HepG2 (cell line): ENCODE results near the gene TNFRSF11A. TPM values are rescaled to one million over a fixed set of nuclear protein-coding genes. Genes with fewer than 3 reads are reported as not detected.

ENCODE experiments used
- AGO2 ChIP-seq: fragments of 200-400 bp; formaldehyde crosslinking; optimal IDR thresholded peaks from 2 replicates; pipeline ENCODE3; 2017; ENCODE audit warnings: mild to moderate bottlenecking, low read depth, low read length, moderate library complexity
- NPAS2 ChIP-seq: sonication (generic); formaldehyde crosslinking; IDR thresholded peaks from 2 replicates; pipeline ENCODE4 v1.8.0; 2022; ENCODE audit warnings: mild to moderate bottlenecking, missing genetic modification reagents, borderline replicate concordance
- SP5 ChIP-seq: IDR thresholded peaks from 2 replicates; pipeline ENCODE4 v1.6.1; 2016; ENCODE audit warnings: low read depth, borderline replicate concordance
- TP53 ChIP-seq: sonication (generic); formaldehyde crosslinking; conservative IDR thresholded peaks from 2 replicates; pipeline ENCODE4 v1.4.0; 2020; ENCODE audit warnings: missing genetic modification reagents
- ZEB1 ChIP-seq: IDR thresholded peaks from 2 replicates; pipeline ENCODE4 v1.6.1; 2012; ENCODE audit warnings: mild to moderate bottlenecking, low read depth, inconsistent platforms; ENCODE audit not compliant: insufficient replicate concordance
- ZFP41 ChIP-seq: sonication (generic); formaldehyde crosslinking; IDR thresholded peaks from 2 replicates; pipeline ENCODE4 v1.4.0; 2020; ENCODE audit warnings: mild to moderate bottlenecking, missing genetic modification reagents, borderline replicate concordance
- ZNF317 ChIP-seq: sonication (generic); formaldehyde crosslinking; IDR thresholded peaks from 2 replicates; pipeline ENCODE4 v1.5.0; 2020; ENCODE audit warnings: mild to moderate bottlenecking, missing genetic modification reagents
- ZNF33B ChIP-seq: sonication (generic); formaldehyde crosslinking; IDR thresholded peaks from 2 replicates; pipeline ENCODE4 v1.5.1; 2020; ENCODE audit warnings: mild to moderate bottlenecking, missing genetic modification reagents
- ZNF788 ChIP-seq: sonication (generic); formaldehyde crosslinking; IDR thresholded peaks from 2 replicates; pipeline ENCODE4 v1.5.0; 2020; ENCODE audit warnings: mild to moderate bottlenecking, missing genetic modification reagents, borderline replicate concordance
- ZNF879 ChIP-seq: sonication (generic); formaldehyde crosslinking; IDR thresholded peaks from 2 replicates; pipeline ENCODE4 v1.8.1; 2023; ENCODE audit warnings: missing genetic modification reagents
- polyA plus RNA-seq, 8 experiments: library from polyadenylated mRNA; depleted of rRNA in 3 of 8; stranded (reverse) in 7 of 8; unstranded in 1 of 8; fragments of >200 nt; fragmentation: Illumina TruSeq in 4 of 8; extraction: Trizol in 4 of 8; gene quantifications; 2 replicates each; pipeline versions ENCODE4 v1.2.1 to v1.2.3, GENCODE V29; 2011 to 2016; ENCODE audit warnings: low read depth in 4 of 8, missing spikeins in 1 of 8, mixed read lengths in 1 of 8; ENCODE audit not compliant: insufficient read depth in 1 of 8
- total RNA-seq, 5 experiments: library from RNA; depleted of rRNA; stranded (reverse); fragments of >200 nt; fragmentation: Illumina TruSeq; extraction: Trizol; gene quantifications; 2 replicates each; pipeline ENCODE4 v1.2.3, GENCODE V29; 2016; ENCODE audit warnings: low read depth in 1 of 5
- TF ChIP-seq, protein P1 (sequence below): sonication (generic); formaldehyde crosslinking; IDR thresholded peaks from 2 replicates; pipeline ENCODE4 v1.4.0; 2020; ENCODE audit warnings: missing genetic modification reagents
- TF ChIP-seq, protein P2 (sequence below): sonication (generic); formaldehyde crosslinking; IDR thresholded peaks from 2 replicates; pipeline ENCODE4 v1.4.0; 2020; ENCODE audit warnings: missing genetic modification reagents
- TF ChIP-seq, protein P3 (sequence below): conservative IDR thresholded peaks from 2 replicates; pipeline ENCODE4 v1.6.1; 2018; ENCODE audit warnings: missing genetic modification reagents
- TF ChIP-seq, protein P4 (sequence below): sonication (generic); formaldehyde crosslinking; IDR thresholded peaks from 2 replicates; pipeline ENCODE4 v1.4.0; 2020; ENCODE audit warnings: mild to moderate bottlenecking, missing genetic modification reagents

The TNFRSF11A gene
- total and polyA plus RNA-seq, 2 of the 13 experiments (the other 11 are each of a cell fraction or from before 2014, with no cell fraction given) = 4.6 to 6.4 TPM

DNA sequence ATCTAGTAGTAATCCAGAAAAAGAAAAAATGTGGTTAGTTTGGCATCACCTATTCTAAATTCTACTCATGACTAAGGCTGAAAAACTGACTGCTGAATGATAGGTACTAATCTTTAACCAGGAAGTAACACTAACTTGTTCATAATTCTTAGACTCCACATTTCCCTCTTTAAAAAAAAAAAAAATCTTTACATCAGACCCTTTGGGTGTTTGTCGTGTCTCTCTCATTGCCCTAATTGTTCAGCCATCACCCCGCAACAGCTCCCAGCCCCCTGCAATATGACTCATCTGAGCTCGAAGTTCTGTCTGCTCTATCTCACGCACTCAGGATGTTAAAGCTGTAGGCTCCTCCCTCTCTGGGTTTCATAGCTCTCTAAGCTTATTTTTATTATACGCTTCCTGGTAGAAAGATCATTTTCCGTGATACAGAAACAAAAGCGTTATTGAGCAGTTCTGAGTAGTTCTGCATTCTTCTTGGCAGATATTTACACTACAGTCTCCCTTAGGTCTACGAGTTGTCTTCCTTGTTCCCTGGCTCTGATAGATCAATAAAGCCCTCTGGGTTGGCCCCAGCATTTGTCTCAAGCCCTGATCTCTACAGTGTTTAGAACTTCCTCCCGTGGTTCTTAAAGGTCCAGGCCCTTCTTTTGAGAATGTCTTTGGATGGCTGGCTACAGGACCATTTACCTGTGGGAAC is 95.6 kb downstream of the TNFRSF11A start (continued):
- TF ChIP-seq, protein P1, sequence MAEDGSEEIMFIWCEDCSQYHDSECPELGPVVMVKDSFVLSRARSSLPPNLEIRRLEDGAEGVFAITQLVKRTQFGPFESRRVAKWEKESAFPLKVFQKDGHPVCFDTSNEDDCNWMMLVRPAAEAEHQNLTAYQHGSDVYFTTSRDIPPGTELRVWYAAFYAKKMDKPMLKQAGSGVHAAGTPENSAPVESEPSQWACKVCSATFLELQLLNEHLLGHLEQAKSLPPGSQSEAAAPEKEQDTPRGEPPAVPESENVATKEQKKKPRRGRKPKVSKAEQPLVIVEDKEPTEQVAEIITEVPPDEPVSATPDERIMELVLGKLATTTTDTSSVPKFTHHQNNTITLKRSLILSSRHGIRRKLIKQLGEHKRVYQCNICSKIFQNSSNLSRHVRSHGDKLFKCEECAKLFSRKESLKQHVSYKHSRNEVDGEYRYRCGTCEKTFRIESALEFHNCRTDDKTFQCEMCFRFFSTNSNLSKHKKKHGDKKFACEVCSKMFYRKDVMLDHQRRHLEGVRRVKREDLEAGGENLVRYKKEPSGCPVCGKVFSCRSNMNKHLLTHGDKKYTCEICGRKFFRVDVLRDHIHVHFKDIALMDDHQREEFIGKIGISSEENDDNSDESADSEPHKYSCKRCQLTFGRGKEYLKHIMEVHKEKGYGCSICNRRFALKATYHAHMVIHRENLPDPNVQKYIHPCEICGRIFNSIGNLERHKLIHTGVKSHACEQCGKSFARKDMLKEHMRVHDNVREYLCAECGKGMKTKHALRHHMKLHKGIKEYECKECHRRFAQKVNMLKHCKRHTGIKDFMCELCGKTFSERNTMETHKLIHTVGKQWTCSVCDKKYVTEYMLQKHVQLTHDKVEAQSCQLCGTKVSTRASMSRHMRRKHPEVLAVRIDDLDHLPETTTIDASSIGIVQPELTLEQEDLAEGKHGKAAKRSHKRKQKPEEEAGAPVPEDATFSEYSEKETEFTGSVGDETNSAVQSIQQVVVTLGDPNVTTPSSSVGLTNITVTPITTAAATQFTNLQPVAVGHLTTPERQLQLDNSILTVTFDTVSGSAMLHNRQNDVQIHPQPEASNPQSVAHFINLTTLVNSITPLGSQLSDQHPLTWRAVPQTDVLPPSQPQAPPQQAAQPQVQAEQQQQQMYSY (CRISPR knock-in tag) = 0 out of 2 replicates have a peak, but pooled peaks have one; percentile 20
- no peak for TF ChIP-seq ZNF33B (CRISPR knock-in tag)
- TF ChIP-seq ZNF317 (CRISPR knock-in tag) = peak; percentile 65; the same call in 1 of the 2 replicates
- TF ChIP-seq, protein P2, sequence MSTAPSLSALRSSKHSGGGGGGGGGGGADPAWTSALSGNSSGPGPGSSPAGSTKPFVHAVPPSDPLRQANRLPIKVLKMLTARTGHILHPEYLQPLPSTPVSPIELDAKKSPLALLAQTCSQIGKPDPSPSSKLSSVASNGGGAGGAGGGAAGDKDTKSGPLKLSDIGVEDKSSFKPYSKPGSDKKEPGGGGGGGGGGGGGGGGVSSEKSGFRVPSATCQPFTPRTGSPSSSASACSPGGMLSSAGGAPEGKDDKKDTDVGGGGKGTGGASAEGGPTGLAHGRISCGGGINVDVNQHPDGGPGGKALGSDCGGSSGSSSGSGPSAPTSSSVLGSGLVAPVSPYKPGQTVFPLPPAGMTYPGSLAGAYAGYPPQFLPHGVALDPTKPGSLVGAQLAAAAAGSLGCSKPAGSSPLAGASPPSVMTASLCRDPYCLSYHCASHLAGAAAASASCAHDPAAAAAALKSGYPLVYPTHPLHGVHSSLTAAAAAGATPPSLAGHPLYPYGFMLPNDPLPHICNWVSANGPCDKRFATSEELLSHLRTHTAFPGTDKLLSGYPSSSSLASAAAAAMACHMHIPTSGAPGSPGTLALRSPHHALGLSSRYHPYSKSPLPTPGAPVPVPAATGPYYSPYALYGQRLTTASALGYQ (CRISPR knock-in tag) = peak; percentile 36; the same call in 1 of the 2 replicates
- TF ChIP-seq, protein P3, sequence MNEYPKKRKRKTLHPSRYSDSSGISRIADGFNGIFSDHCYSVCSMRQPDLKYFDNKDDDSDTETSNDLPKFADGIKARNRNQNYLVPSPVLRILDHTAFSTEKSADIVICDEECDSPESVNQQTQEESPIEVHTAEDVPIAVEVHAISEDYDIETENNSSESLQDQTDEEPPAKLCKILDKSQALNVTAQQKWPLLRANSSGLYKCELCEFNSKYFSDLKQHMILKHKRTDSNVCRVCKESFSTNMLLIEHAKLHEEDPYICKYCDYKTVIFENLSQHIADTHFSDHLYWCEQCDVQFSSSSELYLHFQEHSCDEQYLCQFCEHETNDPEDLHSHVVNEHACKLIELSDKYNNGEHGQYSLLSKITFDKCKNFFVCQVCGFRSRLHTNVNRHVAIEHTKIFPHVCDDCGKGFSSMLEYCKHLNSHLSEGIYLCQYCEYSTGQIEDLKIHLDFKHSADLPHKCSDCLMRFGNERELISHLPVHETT (CRISPR knock-in tag) = no peak
- peak; percentile 30; the same call in 1 of the 2 replicates for TF ChIP-seq ZNF788 (CRISPR knock-in tag)
- no peak for TF ChIP-seq TP53 (CRISPR knock-in tag)
- no peak for TF ChIP-seq AGO2
- TF ChIP-seq NPAS2 = no peak
- no peak for TF ChIP-seq ZEB1
- peak; percentile 44; the same call in 1 of the 2 replicates for TF ChIP-seq SP5 (CRISPR knock-in tag)
- no peak for TF ChIP-seq ZFP41 (CRISPR knock-in tag)
- TF ChIP-seq, protein P4, sequence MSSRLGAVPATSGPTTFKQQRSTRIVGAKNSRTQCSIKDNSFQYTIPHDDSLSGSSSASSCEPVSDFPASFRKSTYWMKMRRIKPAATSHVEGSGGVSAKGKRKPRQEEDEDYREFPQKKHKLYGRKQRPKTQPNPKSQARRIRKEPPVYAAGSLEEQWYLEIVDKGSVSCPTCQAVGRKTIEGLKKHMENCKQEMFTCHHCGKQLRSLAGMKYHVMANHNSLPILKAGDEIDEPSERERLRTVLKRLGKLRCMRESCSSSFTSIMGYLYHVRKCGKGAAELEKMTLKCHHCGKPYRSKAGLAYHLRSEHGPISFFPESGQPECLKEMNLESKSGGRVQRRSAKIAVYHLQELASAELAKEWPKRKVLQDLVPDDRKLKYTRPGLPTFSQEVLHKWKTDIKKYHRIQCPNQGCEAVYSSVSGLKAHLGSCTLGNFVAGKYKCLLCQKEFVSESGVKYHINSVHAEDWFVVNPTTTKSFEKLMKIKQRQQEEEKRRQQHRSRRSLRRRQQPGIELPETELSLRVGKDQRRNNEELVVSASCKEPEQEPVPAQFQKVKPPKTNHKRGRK (CRISPR knock-in tag) = no peak
- no peak for TF ChIP-seq ZNF879 (CRISPR knock-in tag)
